ENCODE results near the gene TMPRSS3.

The TMPRSS3 gene

DNA sequence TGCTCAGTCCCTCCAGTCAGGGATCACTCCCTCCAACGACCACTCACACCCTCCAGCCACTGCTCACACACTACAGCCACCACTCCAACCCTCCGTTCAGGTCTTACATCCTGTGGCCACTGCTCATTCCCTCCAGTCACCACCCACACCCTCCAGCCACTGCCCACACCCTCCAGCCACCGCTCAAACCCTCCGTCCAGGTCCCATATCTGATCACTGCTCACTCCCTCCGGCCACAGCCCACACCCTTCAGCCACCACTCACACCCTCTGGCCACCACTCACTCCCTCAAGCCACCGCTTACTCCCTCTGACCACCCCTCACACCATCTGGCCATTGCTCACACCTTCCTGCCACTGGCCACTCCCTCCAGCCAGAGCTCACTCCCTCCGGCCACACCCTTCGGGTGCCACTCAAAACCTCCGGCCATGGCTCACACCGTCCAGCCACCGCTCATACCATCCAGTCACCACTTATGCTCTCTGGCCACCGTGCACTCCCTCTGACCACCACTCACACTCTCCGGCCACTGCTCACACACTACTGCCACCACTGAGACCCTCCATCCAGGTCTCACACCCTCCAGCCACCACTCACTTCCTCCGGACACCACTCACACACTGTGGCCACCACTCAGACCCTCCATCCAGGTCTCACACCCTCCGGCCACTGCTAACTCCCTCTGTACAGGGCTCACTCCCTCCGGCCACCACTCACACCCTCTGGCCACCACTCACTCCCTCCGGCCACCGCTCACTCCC, 24.8 kb downstream of the TMPRSS3 start:
- DNase-seq (ENCODE audit: low spot score) = no peak

DNA sequence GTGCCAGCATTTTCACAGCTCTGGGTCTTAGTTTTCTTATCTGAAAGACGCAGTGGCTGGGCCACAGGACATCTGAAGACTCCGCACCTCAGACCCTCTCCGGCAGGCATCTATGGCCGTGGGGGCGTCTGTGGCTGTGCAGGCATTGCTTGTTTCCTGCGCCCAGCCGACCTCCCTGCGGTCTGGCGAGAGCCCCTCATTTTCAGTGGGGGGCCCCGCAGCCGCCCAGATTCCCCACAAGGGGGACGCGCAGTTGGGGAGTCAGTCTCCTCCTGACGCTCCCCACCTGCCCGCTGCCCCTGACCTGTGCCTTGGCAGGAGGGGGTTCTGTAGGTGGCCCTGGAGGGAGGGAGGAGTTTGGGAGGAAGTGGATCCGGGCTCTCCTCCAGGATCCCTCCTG, 26.0 kb downstream of the TMPRSS3 start:
- no peak for DNase-seq (ENCODE audit: low spot score)

DNA sequence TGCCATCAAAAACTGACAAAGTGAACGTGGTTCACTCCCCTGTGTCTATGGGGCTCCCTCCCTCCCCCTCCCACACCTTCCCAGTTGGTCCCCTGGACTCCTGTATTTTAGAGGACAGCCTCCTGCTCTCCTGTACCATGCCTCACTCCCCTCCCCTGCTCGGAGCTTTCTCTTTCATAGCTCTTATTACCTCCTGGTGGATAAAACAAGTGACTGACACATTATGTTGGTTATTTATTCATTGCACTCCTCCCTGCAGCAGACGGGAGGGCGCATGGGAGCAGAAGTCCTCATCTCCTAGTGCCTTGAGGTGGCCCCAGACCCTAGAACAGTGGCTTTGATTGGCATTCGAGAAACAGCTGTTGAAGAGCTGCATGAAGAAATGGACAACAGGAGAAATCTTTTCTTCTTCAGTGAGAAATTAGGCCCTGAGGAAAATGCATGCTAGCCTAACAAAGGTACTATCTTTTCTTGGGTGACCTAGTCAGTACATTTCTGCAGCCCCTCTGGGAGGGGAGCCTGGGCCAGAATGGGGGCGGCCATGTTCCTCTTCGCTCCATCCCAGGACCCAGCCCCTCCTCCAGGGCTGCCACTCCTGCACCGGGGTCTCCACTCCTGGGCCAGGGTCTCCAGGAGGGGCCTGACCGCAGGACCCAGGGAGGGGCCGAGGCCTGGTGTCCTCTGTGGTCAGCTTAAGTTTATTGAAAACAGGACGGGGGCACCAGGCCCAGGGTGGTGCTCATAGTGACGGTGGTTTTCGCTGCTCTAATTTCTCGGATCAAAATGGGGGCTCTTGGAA, 28.3 kb downstream of the TMPRSS3 start:
- DNase-seq (ENCODE audit: low spot score) = no peak

DNA sequence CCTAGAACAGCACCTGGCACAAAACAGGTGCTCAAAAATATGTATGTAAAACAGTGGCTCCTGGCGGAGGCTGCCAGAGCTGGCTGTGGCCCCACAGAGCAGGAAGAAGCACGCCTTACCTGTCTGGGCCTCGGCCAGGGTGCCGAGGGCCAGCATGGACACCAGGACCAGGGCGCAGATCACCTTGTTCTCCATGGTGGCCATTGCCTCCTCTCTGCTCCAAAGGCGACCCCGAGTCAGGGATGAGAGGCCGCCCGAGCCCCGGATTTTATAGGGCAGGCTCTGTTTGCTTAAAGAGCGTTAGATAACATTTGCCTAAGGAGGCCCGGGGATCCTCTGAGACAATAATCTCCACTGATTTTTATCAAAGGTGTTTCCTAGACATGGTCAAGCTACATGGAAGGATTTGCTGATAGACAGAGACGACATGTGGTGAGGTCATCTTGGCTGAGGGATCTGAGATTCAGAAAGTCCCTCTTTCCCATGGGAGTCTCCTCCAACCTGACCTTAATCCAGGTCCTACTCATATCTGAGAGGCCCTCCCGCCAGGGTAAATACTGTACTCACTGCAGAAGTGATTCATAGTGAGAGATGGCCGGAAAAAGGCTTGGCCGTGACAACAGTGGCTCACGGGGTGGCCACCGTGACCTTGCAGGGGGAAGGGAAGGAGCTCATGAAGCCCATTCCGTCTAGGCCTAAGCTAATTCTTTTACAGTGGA, 29.4 kb downstream of the TMPRSS3 start, which contains the start of gene TFF1:
TSS of gene TFF1 (minus strand) at position 244 of the 719 bp plus-strand sequence. CDS start at position 204, 40 bp downstream.
- DNase-seq (ENCODE audit: low spot score) = no peak

DNA sequence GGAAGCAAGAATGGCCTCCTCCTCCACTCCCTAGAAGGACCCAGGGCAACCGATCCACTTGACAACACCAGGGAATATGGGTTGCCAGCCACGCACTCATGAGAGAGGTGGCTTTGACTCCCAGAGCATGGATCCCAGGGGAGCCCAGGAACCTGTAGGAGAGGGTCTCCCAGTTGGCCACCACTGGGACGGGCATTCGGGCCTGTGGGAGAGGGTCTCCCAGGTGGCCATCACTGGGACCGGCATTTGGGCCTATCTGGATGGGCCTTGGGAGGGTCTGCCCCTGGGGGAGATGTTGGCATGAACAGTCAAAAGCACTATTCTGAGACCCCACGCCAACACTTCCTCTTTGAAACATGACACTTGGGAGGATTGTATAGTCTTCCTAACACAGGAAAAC, 30.1 kb downstream of the TMPRSS3 start:
- no peak for DNase-seq (ENCODE audit: low spot score)

GRCh38 chr21:42364304-42364865, 31.5 kb downstream of the TMPRSS3 start:
- no peak for DNase-seq (ENCODE audit: low spot score)

- no peak for DNase-seq (ENCODE audit: low spot score)
Observed at GRCh38 chr21:42363312-42363711, 32.5 kb downstream of the TMPRSS3 start.

DNA sequence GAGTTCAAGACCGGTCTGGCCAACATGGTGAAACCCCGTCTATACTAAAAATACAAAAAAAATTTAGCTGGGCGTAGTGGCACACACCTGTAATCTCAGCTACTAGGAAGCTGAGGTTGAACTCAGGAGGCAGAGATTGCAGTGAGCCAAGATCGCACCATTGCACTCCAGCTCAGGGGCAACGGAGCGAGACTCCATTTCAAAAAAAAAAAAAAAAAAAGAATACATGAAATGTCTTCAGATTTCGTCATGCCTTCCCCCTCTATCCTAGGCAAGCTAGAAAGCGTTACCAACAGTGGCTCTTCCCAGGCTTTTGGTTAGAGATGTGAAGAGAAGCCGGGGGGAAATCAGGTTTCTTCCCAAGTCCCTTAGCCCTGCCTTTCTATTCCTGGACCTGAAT, 33.2 kb downstream of the TMPRSS3 start:
- no peak for DNase-seq (ENCODE audit: low spot score)

GRCh38 chr21:42362198-42362597, 33.7 kb downstream of the TMPRSS3 start:
- DNase-seq (ENCODE audit: low spot score) = no peak

DNA sequence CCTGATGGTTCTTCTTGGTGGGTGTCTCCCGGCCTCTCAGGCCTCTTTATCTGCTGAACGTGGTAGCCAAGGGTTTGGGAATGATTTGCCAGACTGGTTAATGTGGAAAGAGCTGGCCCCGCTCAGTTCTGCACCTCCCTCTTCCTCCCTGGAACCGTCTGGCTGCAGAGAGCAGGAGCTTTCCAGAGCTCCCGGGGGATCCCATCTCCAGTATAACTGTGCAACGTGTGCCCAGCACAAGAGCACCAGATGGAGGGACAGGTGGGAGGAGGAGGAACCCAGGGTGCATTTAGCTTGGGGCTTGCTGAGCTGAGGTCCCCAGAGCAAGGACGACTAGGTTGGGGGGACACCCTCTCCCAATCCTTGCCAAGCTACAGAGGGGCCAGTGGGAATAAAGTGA, 34.6 kb downstream of the TMPRSS3 start:
- DNase-seq (ENCODE audit: low spot score) = no peak

DNA sequence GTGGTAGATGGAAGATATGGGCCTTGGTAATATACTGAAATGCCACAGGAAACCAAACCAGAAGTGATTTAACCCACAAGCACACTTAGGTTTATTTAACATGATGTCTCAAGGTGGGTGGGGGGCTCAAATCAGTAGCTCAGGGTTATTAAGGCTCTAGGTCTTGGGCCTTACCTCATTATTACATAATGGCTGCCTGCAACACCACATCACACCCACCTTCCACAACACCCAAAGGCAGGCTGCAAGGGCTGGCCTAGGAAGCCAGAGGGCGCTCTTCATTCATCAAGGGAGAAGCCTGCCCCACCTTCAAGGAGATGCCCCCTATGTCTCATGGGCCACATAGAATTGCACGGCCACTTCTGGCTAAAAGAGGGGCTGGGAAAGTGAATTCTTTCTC, 35.5 kb downstream of the TMPRSS3 start:
- DNase-seq (ENCODE audit: low spot score) = no peak

GRCh38 chr21:42358937-42359336, 36.9 kb downstream of the TMPRSS3 start:
- DNase-seq (ENCODE audit: low spot score) = no peak

DNA sequence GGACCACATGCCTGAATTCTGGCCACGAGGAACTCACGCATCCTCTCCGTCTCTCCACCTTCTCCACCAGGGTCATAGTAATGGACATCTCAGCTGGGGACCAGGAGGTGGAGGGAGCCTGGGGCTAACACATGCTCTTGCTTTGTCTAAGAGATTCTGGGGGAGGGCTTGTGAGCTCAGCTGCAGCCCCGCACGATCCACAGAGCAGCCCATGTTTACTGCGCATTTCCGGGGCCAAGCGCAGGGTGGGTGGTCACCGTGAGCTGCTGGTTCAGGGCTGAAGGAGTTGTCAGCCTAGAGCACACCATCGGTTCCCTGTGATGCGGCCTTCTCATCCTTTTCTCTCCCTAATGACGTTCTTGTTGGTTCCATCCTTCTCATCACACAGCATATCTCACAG, 37.6 kb downstream of the TMPRSS3 start:
- no peak for DNase-seq (ENCODE audit: low spot score)

DNA sequence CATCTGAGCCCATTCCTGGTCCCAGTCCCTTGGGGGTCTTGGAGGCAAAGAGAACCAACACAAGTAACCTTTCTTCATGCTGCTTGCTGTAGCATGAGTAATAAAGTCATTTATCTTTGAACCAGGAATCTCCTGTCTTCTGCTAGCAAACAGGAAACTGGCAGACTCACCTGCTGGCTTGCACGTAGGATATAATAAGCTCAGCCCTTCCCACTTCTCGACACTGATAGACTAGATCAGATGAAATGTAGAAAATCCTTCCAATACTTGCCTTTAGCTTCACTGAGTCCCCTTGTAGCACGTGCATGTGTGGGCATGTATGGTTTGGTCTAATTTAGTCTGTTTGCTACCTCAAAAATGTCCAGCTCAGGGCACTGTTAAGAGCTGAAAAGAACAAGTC, 38.5 kb downstream of the TMPRSS3 start:
- no peak for DNase-seq (ENCODE audit: low spot score)

DNA sequence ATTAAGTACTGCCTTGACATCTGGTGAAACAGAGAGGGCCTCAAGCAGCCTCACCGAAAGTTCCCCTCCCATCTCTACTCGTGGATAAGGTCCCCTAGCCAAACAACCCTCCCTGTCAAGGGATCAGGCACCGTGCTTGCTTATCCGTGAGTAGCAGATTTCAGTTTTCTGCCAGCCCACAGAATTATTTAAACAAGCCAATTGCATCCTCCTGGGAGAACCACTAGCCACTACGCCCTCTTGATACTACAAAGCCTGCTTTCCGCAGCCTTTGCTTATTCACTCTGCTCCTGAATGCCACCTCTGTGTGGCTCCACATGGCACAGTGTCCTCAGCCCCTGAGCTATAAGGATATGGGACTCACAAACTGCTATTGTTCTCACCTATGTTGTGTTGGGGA, 39.2 kb downstream of the TMPRSS3 start:
- no peak for DNase-seq (ENCODE audit: low spot score)

DNA sequence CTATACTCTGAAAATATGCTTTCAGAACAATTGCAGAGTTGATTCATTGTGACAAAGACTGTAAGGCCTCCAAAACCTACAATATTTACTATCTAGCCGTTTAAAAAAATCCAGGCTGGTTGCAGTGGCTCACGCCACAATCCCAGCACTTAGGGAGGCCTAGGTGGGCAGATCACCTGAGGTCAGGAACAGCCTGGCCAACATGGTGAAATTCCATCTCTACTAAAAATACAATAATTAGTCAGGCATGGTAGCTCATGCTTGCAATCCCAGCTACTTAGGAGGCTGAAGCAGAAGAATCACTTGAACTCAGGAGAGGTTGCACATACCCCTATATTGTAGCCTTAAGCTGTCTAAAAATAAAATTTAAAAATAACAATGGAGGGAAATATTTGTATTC, 39.8 kb downstream of the TMPRSS3 start:
- no peak for DNase-seq (ENCODE audit: low spot score)

DNA sequence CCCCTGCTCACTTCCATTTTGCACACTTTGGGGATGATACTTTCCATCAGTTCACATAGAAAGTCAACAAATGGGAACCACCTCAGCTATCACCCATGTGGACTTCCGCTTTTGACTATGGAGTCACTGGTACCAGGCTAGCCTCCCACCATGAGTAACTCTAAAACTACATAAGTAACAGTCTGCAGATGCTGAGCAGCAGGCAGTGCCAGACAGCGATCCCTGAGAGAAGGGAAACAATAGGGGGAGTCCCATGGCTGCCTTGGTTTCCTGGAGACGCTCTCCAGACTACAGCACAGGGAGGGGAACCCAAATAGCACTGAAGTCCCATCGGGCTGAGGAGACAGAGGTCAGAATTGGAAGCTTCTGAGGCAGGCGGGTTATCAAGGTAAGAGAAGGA, 42.2 kb downstream of the TMPRSS3 start:
- no peak for DNase-seq (ENCODE audit: low spot score)

GRCh38 chr21:42352441-42353095, 43.3 kb downstream of the TMPRSS3 start:
- DNase-seq (ENCODE audit: low spot score) = no peak

- DNase-seq (ENCODE audit: low spot score) = no peak
Observed at GRCh38 chr21:42351626-42352440, 44.0 kb downstream of the TMPRSS3 start.

- DNase-seq (ENCODE audit: low spot score) = no peak
Observed at GRCh38 chr21:42350927-42351426, 44.9 kb downstream of the TMPRSS3 start, which contains the start of gene TFF2. TFF2 (minus strand) TSS chr21:42350994; CDS start chr21:42350957, 37 bp downstream.

Measured in AG20443 (cell line).